GM12878 (cell line): ENCODE results near the gene UTP3. TPM values are rescaled to one million over a fixed set of nuclear protein-coding genes. Genes with fewer than 3 reads are reported as not detected.

Experiments used
- ATAC-seq: fragments of 200-7000 bp; cut with Tn5 transposase; 3 replicates; pipeline ENCODE4 v1.9.1; 2020; ENCODE audit warnings: mild to moderate bottlenecking, moderate library complexity
- BruUV-seq: library from RNA; stranded (reverse); fragments of 400-500 nt; replicated peaks from 2 replicates; lab custom pipeline; 2021; lab: Mats Ljungman, UMichigan
- CTCF ChIA-PET: fragments of 300-600 bp; sonication (Branson Sonifier 250); formaldehyde crosslinking; extraction: SDS; loops from one replicate; lab custom pipeline; 2021; ENCODE audit warnings: inconsistent platforms; lab: Yijun Ruan, JAX
- POLR2A ChIA-PET: fragments of 350-600 bp; formaldehyde crosslinking; extraction: SDS; loops from one replicate; lab custom pipeline; 2021; ENCODE audit warnings: inconsistent platforms; lab: Charles Lee
- RAD21 ChIA-PET: fragments of 300-600 bp; sonication (Branson Sonifier 250); formaldehyde crosslinking; loops from one replicate; lab custom pipeline; 2023; ENCODE audit warnings: antibody characterized with exemption; ENCODE audit not compliant: unreplicated experiment; lab: Charles Lee
- SMC1A ChIA-PET: fragments of 300-600 bp; sonication (Branson Sonifier 250); formaldehyde crosslinking; loops from one replicate; lab custom pipeline; 2023; ENCODE audit not compliant: unreplicated experiment, uncharacterized antibody; lab: Charles Lee
- DNase-seq: peaks from one replicate; pipeline ENCODE4 v3.0.0-alpha.2; 2011; ENCODE audit warnings: low read depth, low spot score
- FAIRE-seq: peaks from 3 replicates; lab custom pipeline; 2011; peaks lifted over from hg19 to GRCh38; lab: Jason Lieb, UNC
- H2AFZ ChIP-seq: 2 replicates; pipeline ENCODE4 v1.6.0; 2011; ENCODE audit warnings: low read depth, low read length, control low read depth; ENCODE audit not compliant: control insufficient read depth
- H3K27ac ChIP-seq: 2 replicates; pipeline ENCODE4 v1.5.1; 2011; ENCODE audit warnings: control low read depth; ENCODE audit not compliant: control insufficient read depth, insufficient read depth
- H3K27me3 ChIP-seq, 2 experiments: replicated peaks in 1 of 2; 2 replicates each; pipeline versions ENCODE4 v1.6.0 to v1.6.1; 2011; ENCODE audit warnings: low read length in 1 of 2; ENCODE audit not compliant: control insufficient read depth in 2 of 2, insufficient read depth in 2 of 2
- H3K36me3 ChIP-seq, 2 experiments: 2 replicates each; pipeline ENCODE4 v1.5.1; 2011; ENCODE audit warnings: low read length in 1 of 2; ENCODE audit not compliant: control insufficient read depth in 2 of 2, insufficient read depth in 2 of 2
- H3K4me1 ChIP-seq: 2 replicates; pipeline ENCODE4 v1.6.1; 2011; ENCODE audit warnings: mild to moderate bottlenecking, low read length, moderate library complexity, mixed read lengths; ENCODE audit not compliant: control insufficient read depth, insufficient read depth
- H3K4me2 ChIP-seq: 2 replicates; pipeline ENCODE4 v1.6.0; 2011; ENCODE audit warnings: control low read depth; ENCODE audit not compliant: control insufficient read depth, insufficient read depth
- H3K4me3 ChIP-seq: fragments of 200-600 bp; sonication (generic); 2 replicates; pipeline ENCODE4 v1.5.1; 2016
- H3K79me2 ChIP-seq: 2 replicates; pipeline ENCODE4 v1.6.0; 2011; ENCODE audit warnings: low read length; ENCODE audit not compliant: control insufficient read depth, insufficient read depth
- H3K9ac ChIP-seq: 2 replicates; pipeline ENCODE4 v1.8.0; 2011; ENCODE audit warnings: low read length, control low read depth, mixed read lengths; ENCODE audit not compliant: control insufficient read depth, insufficient read depth
- H3K9me3 ChIP-seq: replicated peaks from 3 replicates; pipeline ENCODE4 v1.5.1; 2011; ENCODE audit warnings: mild to moderate bottlenecking, low read length; ENCODE audit not compliant: control insufficient read depth, insufficient read depth
- H4K20me1 ChIP-seq: 2 replicates; pipeline ENCODE4 v1.6.0; 2011; ENCODE audit not compliant: control insufficient read depth, insufficient read depth
- BMI1 ChIP-seq: fragments of 450-650 bp; IDR thresholded peaks from 2 replicates; pipeline ENCODE4 v1.6.1; 2016; ENCODE audit warnings: mild to moderate bottlenecking, moderate library complexity, borderline replicate concordance
- CREB1 ChIP-seq: IDR thresholded peaks from 2 replicates; pipeline ENCODE4 v1.6.1; 2012; ENCODE audit warnings: low read depth, mild to moderate bottlenecking, inconsistent platforms
- EP300 ChIP-seq, 2 experiments: fragments of 150-350 bp in 1 of 2; IDR thresholded peaks; 2 replicates each; pipeline ENCODE4 v1.6.1; 2011 to 2012; ENCODE audit warnings: low read depth in 2 of 2, low read length in 2 of 2, borderline replicate concordance in 1 of 2, improper control_type of control experiment in 1 of 2, inconsistent platforms in 1 of 2; ENCODE audit not compliant: control insufficient read depth in 1 of 2
- IRF3 ChIP-seq: fragments of 450-650 bp; IDR thresholded peaks from 2 replicates; pipeline ENCODE4 v1.6.1; 2014; ENCODE audit warnings: mild to moderate bottlenecking
- JUNB ChIP-seq: IDR thresholded peaks from 2 replicates; pipeline ENCODE4 v1.6.1; 2016; ENCODE audit warnings: antibody characterized with exemption, mild to moderate bottlenecking
- MTA2 ChIP-seq: fragments of 450-650 bp; IDR thresholded peaks from 2 replicates; pipeline ENCODE4 v1.6.1; 2016; ENCODE audit warnings: low read depth, mild to moderate bottlenecking, moderate library complexity
- NFIC ChIP-seq: IDR thresholded peaks from 2 replicates; pipeline ENCODE4 v1.6.1; 2012; ENCODE audit warnings: low read depth, mild to moderate bottlenecking, inconsistent platforms, low read length, moderate library complexity
- PML ChIP-seq: IDR thresholded peaks from 2 replicates; pipeline ENCODE4 v1.6.1; 2012; ENCODE audit warnings: low read length, inconsistent platforms
- RAD51 ChIP-seq: fragments of 450-650 bp; IDR thresholded peaks from 2 replicates; pipeline ENCODE4 v1.6.1; 2016; ENCODE audit warnings: moderate library complexity, mild to moderate bottlenecking, inconsistent platforms
- RUNX3 ChIP-seq: IDR thresholded peaks from 2 replicates; pipeline ENCODE4 v1.6.1; 2012; ENCODE audit warnings: low read length, inconsistent platforms
- TAF1 ChIP-seq: IDR thresholded peaks from 2 replicates; pipeline ENCODE4 v1.6.1; 2011; ENCODE audit warnings: mild to moderate bottlenecking, low read depth, low read length, borderline replicate concordance
- ZNF384 ChIP-seq: IDR thresholded peaks from 2 replicates; pipeline ENCODE4 v1.6.1; 2012; ENCODE audit warnings: low read depth, mild to moderate bottlenecking, low read length, improper control_type of control experiment, borderline replicate concordance
- WGBS: methylation state at CpG from one replicate; pipeline ENCODE4 v1.1.6; 2016; ENCODE audit warnings: low lambda C conversion rate; ENCODE audit not compliant: insufficient replicate concordance, insufficient coverage; ENCODE audit errors: missing lambda C conversion rate; 5-methylcytosine and 5-hydroxymethylcytosine counted together
- in situ Hi-C: fragments of 300-500 bp; cut with MboI; formaldehyde crosslinking; loops from 9 replicates; pipeline ENCODE4 v1.14.3; 2018; ENCODE audit warnings: mixed read lengths
- intact Hi-C: fragments of 100-400 bp; cut with micrococcal nuclease; formaldehyde crosslinking; loops from one replicate; pipeline ENCODE4 v1.14.2; 2022; ENCODE audit not compliant: unreplicated experiment
- polyA plus RNA-seq, 11 experiments: library from polyadenylated mRNA; depleted of rRNA in 4 of 11; unstranded in 6 of 11; stranded (reverse) in 5 of 11; fragments of >200 nt; fragmentation: Nextera tagmentation in 4 of 11; fragmentation: Illumina TruSeq in 1 of 11; extraction: Ambion mirVana in 4 of 11; extraction: Trizol in 1 of 11; gene quantifications; 1 replicate in 1 of 11; 2 replicates in 10 of 11; pipeline versions ENCODE4 v1.2.1 to v1.2.3, GENCODE V29; 2011 to 2016; ENCODE audit warnings: inconsistent platforms in 2 of 11, missing spikeins in 2 of 11, low read depth in 1 of 11
- total RNA-seq, 4 experiments: library from RNA; depleted of rRNA in 3 of 4; stranded (reverse); fragments of >200 nt in 3 of 4; fragmentation: Illumina TruSeq in 1 of 4; extraction: Trizol in 1 of 4; gene quantifications; 2 replicates each; pipeline versions ENCODE4 v1.2.1 to v1.2.3, GENCODE V29; 2013 to 2021

The UTP3 gene
- total and polyA plus RNA-seq, 10 of the 15 experiments (the other 5 are each of a cell fraction or from before 2014, with no cell fraction given) = 15.8 to 60.7 (median 22.5) TPM

GRCh38 chr4:70737006-70737405, 48.7 kb downstream of the UTP3 start:
- ChIA-PET POLR2A (interaction anchor here (0.5 to 4.7 kb wide), 7 partner anchors 18 to 59 kb away, joined by 3 to 35 read pairs (median 5); no protein-coding TSS in a partner anchor), CTCF (interaction anchor here (0.6 to 6.5 kb wide), 30 partner anchors 8 to 539 kb away, joined by 3 to 77 read pairs (median 5); partner anchors contain the start of genes MOB1B, RUFY3 and UTP3), RAD21 (interaction anchor here (0.7 to 5.8 kb wide), 16 partner anchors 12 to 258 kb away, joined by 3 to 82 read pairs (median 3); partner anchors contain the start of gene UTP3), SMC1A (interaction anchor here (0.6 to 7.5 kb wide), 22 partner anchors 9 to 1738 kb away, joined by 3 to 204 read pairs (median 4); partner anchors contain the start of genes GRSF1, RUFY3 and UTP3)
- in situ Hi-C loops = no loop called here
- FAIRE-seq (peak; percentile 7), ATAC-seq (no peak), DNase-seq (no peak)
- Histone ChIP-seq H3K4me2 (peak overlapping the region; percentile 60), H3K36me3 (no peaks in the 10 kb centered on the region), H2AFZ (no peak overlapping the region), H3K79me2 (no peaks in the 10 kb centered on the region; the same call in 1 of the 2 replicates), H3K4me3 (no peak overlapping the region), H3K27ac (no peak overlapping the region), H3K27me3 (no peaks in the 10 kb centered on the region), H3K4me1 (peaks cover 24% of the 10 kb centered on the region), H3K9ac (no peak overlapping the region), H3K9me3 (no peaks in the 10 kb centered on the region), H4K20me1 (no peaks in the 10 kb centered on the region)
- TF ChIP-seq IRF3 (no peak), MTA2 (peak; percentile 12; the same call in 1 of the 2 replicates), RAD51 (0 out of 2 replicates have a peak, but pooled peaks have one; percentile 9), RUNX3 (peak; percentile 92), TAF1 (no peak), EP300 (IDR thresholded peaks at IDR 0.05; ENCODE audit: borderline replicate concordance in 1 of 2, control insufficient read depth in 1 of 2, low read depth in 2 of 2, low read length in 2 of 2) (peak in 1 of 2 experiments; percentile 41; a peak in 1 of 4 replicates), NFIC (peak; percentile 50), PML (no peak), BMI1 (no peak), CREB1 (0 out of 2 replicates have a peak, but pooled peaks have one; percentile 30), ZNF384 (peak; percentile 56; the same call in 1 of the 2 replicates), JUNB (peak; percentile 31; the same call in 1 of the 2 replicates)
- intact Hi-C loops = loop anchor here (2.0 to 10.0 kb wide), 3 partner anchors 18 to 188 kb away; no protein-coding TSS in a partner anchor
- WGBS = 0% methylated on average over 1 of the region's 1 CpG
- no TSS peak for BruUV-seq
